ENCODE data around the gene TPST2.

TPST2 gene

GRCh38 chr22:26549902-26550497, 39.9 kb downstream of the TPST2 start:
- Histone ChIP-seq H3K9me3 (no peaks in the 10 kb centered on the region), H3K27ac (peak overlapping the region; percentile 36 to 73), H3K4me3 (no peak overlapping the region), H3K27me3 (no peaks in the 10 kb centered on the region), H3K4me1 (peaks cover 0 to 19% (median 14%) of the 10 kb centered on the region in 4 donors), H3K36me3 (no peaks in the 10 kb centered on the region)
- no peak for TF ChIP-seq CTCF (IDR thresholded peaks at IDR 0.05)
- DNase-seq = no peak
- intact Hi-C loops (cut with DNase I; ENCODE audit: low total_unique reads) = no loop called here

GRCh38 chr22:26548984-26549383, 40.9 kb downstream of the TPST2 start:
- intact Hi-C loops (cut with DNase I; ENCODE audit: low total_unique reads) = no loop called here
- no peak for TF ChIP-seq CTCF (IDR thresholded peaks at IDR 0.05)
- no peaks in the 10 kb centered on the region for H3K36me3 ChIP-seq
- DNase-seq = no peak
- H3K27ac ChIP-seq = no peak overlapping the region
- peaks cover 0 to 19% (median 14%) of the 10 kb centered on the region in 4 donors for H3K4me1 ChIP-seq
- H3K4me3 ChIP-seq = no peak overlapping the region
- H3K27me3 ChIP-seq = no peaks in the 10 kb centered on the region
- no peaks in the 10 kb centered on the region for H3K9me3 ChIP-seq

GRCh38 chr22:26548303-26548702, 41.6 kb downstream of the TPST2 start:
- H3K4me1 ChIP-seq = peaks cover 0 to 19% (median 14%) of the 10 kb centered on the region in 4 donors
- no peak overlapping the region for H3K27ac ChIP-seq
- H3K27me3 ChIP-seq = no peaks in the 10 kb centered on the region
- no peaks in the 10 kb centered on the region for H3K36me3 ChIP-seq
- no peak for TF ChIP-seq CTCF (IDR thresholded peaks at IDR 0.05)
- intact Hi-C loops (cut with DNase I; ENCODE audit: low total_unique reads) = no loop called here
- no peaks in the 10 kb centered on the region for H3K9me3 ChIP-seq
- no peak for DNase-seq
- no peak overlapping the region for H3K4me3 ChIP-seq

- Histone ChIP-seq H3K27me3 (no peaks in the 10 kb centered on the region), H3K9me3 (no peaks in the 10 kb centered on the region), H3K27ac (no peak overlapping the region), H3K4me1 (peaks cover 0 to 19% (median 14%) of the 10 kb centered on the region in 4 donors), H3K36me3 (no peaks in the 10 kb centered on the region), H3K4me3 (no peak overlapping the region)
- intact Hi-C loops (cut with DNase I; ENCODE audit: low total_unique reads) = no loop called here
- TF ChIP-seq CTCF (IDR thresholded peaks at IDR 0.05) = no peak
- DNase-seq = no peak
These were observed 42.1 kb downstream of the TPST2 start for GRCh38 chr22:26547837-26548236.

GRCh38 chr22:26547426-26547825, 42.5 kb downstream of the TPST2 start:
- DNase-seq = no peak
- no peak for TF ChIP-seq CTCF (IDR thresholded peaks at IDR 0.05)
- Histone ChIP-seq H3K27ac (no peak overlapping the region), H3K9me3 (no peaks in the 10 kb centered on the region), H3K4me3 (no peak overlapping the region), H3K4me1 (peaks cover 0 to 19% (median 14%) of the 10 kb centered on the region in 4 donors), H3K36me3 (no peaks in the 10 kb centered on the region), H3K27me3 (no peaks in the 10 kb centered on the region)
- intact Hi-C loops (cut with DNase I; ENCODE audit: low total_unique reads) = no loop called here

- Histone ChIP-seq H3K4me1 (peaks cover 0 to 15% (median 13%) of the 10 kb centered on the region in 4 donors), H3K36me3 (peaks cover 0 to 4% (median under 1%) of the 10 kb centered on the region in 3 donors), H3K27ac (no peak overlapping the region), H3K9me3 (no peaks in the 10 kb centered on the region), H3K27me3 (no peaks in the 10 kb centered on the region), H3K4me3 (no peak overlapping the region)
- no peak for DNase-seq
- intact Hi-C loops (cut with DNase I; ENCODE audit: low total_unique reads) = no loop called here
- TF ChIP-seq CTCF (IDR thresholded peaks at IDR 0.05) = no peak
These were observed 43.6 kb downstream of the TPST2 start for GRCh38 chr22:26546282-26546681.

Data from tibial artery (tissue), 4 donors.